Mammary epithelial cell (primary cell): Measurements from ENCODE around the gene TC2N.

ENCODE experiments used
- EZH2 ChIP-seq: IDR thresholded peaks from 2 replicates; pipeline ENCODE4 v1.6.1; 2012; ENCODE audit warnings: low read length, inconsistent platforms, borderline replicate concordance
- TF ChIP-seq, protein P1 (sequence below), 2 donors: IDR thresholded peaks in 1 of 2; conservative IDR thresholded peaks in 1 of 2; 2 replicates each; pipeline ENCODE4 v1.5.1; 2011 to 2012; ENCODE audit warnings: inconsistent platforms in 2 of 2, low read length in 2 of 2, mild to moderate bottlenecking in 2 of 2, control low read depth in 1 of 2, low read depth in 1 of 2; ENCODE audit not compliant: insufficient read depth in 1 of 2; ENCODE audit errors: extremely low read depth in 1 of 2

GRCh38 chr14:91801358-91801757 is 66.0 kb downstream of the TC2N start:
- TF ChIP-seq, protein P1, sequence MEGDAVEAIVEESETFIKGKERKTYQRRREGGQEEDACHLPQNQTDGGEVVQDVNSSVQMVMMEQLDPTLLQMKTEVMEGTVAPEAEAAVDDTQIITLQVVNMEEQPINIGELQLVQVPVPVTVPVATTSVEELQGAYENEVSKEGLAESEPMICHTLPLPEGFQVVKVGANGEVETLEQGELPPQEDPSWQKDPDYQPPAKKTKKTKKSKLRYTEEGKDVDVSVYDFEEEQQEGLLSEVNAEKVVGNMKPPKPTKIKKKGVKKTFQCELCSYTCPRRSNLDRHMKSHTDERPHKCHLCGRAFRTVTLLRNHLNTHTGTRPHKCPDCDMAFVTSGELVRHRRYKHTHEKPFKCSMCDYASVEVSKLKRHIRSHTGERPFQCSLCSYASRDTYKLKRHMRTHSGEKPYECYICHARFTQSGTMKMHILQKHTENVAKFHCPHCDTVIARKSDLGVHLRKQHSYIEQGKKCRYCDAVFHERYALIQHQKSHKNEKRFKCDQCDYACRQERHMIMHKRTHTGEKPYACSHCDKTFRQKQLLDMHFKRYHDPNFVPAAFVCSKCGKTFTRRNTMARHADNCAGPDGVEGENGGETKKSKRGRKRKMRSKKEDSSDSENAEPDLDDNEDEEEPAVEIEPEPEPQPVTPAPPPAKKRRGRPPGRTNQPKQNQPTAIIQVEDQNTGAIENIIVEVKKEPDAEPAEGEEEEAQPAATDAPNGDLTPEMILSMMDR (conservative IDR thresholded peaks at IDR 0.05 in 1 of 2, IDR thresholded peaks at IDR 0.05 in 1 of 2; ENCODE audit: extremely low read depth in 1 of 2, insufficient read depth in 1 of 2, low read depth in 1 of 2, low read length in 2 of 2): no peak
- TF ChIP-seq EZH2: no peak
